GM23338 (cell line): ENCODE data around the gene MED12L. TPM values are rescaled to one million over a fixed set of nuclear protein-coding genes. Genes with fewer than 3 reads are reported as not detected.

ENCODE experiments used
- CREB1 ChIP-seq: fragments of 250-450 bp; sonication (Bioruptor Pico); IDR thresholded peaks from 2 replicates; pipeline ENCODE4 v1.5.0; 2020; ENCODE audit warnings: low read depth, mild to moderate bottlenecking, moderate library complexity
- EZH2phosphoT487 ChIP-seq: fragments of 200-600 bp; sonication (generic); IDR thresholded peaks from one replicate; pipeline ENCODE4 v1.8.1; 2018; ENCODE audit warnings: antibody characterized with exemption; ENCODE audit not compliant: unreplicated experiment
- JUNB ChIP-seq: IDR thresholded peaks from one replicate; pipeline ENCODE4 v1.6.1; 2016; ENCODE audit warnings: antibody characterized with exemption; ENCODE audit not compliant: unreplicated experiment
- NANOG ChIP-seq: IDR thresholded peaks from 2 replicates; pipeline ENCODE4 v1.6.1; 2016; ENCODE audit warnings: antibody characterized with exemption, borderline replicate concordance
- POLR2AphosphoS5 ChIP-seq: IDR thresholded peaks from 2 replicates; pipeline ENCODE4 v1.6.1; 2016; ENCODE audit warnings: antibody characterized with exemption, low read depth
- REST ChIP-seq: IDR thresholded peaks from one replicate; pipeline ENCODE4 v1.6.1; 2018; ENCODE audit warnings: antibody characterized with exemption; ENCODE audit not compliant: unreplicated experiment
- ZNF114 ChIP-seq: fragments of 250-450 bp; sonication (Bioruptor Pico); IDR thresholded peaks from 2 replicates; pipeline ENCODE4 v1.5.0; 2020; ENCODE audit warnings: mild to moderate bottlenecking, moderate library complexity
- ZNF331 ChIP-seq: fragments of 250-450 bp; sonication (Bioruptor Pico); IDR thresholded peaks from 2 replicates; pipeline ENCODE4 v1.5.0; 2020; ENCODE audit warnings: low read depth, mild to moderate bottlenecking, moderate library complexity
- polyA plus RNA-seq: library from polyadenylated mRNA; unstranded; fragments of >200 nt; fragmentation: Nextera tagmentation; extraction: Ambion mirVana; gene quantifications from 2 replicates; pipeline ENCODE4 v1.2.1, GENCODE V29; 2016
- total RNA-seq: library from RNA; depleted of rRNA; stranded (reverse); fragments of >200 nt; shearing (Covaris generic); gene quantifications from 2 replicates; pipeline ENCODE4 v1.2.3, GENCODE V29; 2014
- TF ChIP-seq, protein P1 (sequence below): fragments of 250-450 bp; sonication (Bioruptor Pico); IDR thresholded peaks from 2 replicates; pipeline ENCODE4 v1.5.0; 2020; ENCODE audit warnings: mild to moderate bottlenecking, moderate library complexity
- TF ChIP-seq, protein P2 (sequence below): IDR thresholded peaks from 2 replicates; pipeline ENCODE4 v1.6.1; 2016; ENCODE audit warnings: antibody characterized with exemption

MED12L gene
- total and polyA plus RNA-seq, 2 experiments from 2014 or later, result 5.7 to 25.0 TPM

DNA sequence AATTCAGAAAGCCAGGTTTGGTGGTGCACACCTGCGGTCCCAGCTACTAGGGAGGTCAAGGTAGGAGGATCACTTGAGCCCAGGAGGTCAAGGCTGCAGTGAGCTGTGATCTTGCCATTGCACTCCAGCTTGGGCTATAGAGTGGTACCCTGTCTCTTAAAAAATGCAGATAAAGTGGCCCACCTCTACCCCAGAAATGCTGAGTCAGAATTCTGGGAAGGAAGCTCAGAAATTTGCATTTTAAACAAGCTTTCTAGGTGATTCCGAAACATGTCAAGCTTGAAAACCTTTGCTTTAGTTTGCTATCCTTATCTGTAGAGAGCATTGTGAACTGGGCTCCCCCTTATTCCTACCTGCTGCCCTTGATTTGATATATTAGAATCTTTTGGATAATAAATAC, 7.7 kb downstream of the MED12L start (continued):
- TF ChIP-seq, protein P1, sequence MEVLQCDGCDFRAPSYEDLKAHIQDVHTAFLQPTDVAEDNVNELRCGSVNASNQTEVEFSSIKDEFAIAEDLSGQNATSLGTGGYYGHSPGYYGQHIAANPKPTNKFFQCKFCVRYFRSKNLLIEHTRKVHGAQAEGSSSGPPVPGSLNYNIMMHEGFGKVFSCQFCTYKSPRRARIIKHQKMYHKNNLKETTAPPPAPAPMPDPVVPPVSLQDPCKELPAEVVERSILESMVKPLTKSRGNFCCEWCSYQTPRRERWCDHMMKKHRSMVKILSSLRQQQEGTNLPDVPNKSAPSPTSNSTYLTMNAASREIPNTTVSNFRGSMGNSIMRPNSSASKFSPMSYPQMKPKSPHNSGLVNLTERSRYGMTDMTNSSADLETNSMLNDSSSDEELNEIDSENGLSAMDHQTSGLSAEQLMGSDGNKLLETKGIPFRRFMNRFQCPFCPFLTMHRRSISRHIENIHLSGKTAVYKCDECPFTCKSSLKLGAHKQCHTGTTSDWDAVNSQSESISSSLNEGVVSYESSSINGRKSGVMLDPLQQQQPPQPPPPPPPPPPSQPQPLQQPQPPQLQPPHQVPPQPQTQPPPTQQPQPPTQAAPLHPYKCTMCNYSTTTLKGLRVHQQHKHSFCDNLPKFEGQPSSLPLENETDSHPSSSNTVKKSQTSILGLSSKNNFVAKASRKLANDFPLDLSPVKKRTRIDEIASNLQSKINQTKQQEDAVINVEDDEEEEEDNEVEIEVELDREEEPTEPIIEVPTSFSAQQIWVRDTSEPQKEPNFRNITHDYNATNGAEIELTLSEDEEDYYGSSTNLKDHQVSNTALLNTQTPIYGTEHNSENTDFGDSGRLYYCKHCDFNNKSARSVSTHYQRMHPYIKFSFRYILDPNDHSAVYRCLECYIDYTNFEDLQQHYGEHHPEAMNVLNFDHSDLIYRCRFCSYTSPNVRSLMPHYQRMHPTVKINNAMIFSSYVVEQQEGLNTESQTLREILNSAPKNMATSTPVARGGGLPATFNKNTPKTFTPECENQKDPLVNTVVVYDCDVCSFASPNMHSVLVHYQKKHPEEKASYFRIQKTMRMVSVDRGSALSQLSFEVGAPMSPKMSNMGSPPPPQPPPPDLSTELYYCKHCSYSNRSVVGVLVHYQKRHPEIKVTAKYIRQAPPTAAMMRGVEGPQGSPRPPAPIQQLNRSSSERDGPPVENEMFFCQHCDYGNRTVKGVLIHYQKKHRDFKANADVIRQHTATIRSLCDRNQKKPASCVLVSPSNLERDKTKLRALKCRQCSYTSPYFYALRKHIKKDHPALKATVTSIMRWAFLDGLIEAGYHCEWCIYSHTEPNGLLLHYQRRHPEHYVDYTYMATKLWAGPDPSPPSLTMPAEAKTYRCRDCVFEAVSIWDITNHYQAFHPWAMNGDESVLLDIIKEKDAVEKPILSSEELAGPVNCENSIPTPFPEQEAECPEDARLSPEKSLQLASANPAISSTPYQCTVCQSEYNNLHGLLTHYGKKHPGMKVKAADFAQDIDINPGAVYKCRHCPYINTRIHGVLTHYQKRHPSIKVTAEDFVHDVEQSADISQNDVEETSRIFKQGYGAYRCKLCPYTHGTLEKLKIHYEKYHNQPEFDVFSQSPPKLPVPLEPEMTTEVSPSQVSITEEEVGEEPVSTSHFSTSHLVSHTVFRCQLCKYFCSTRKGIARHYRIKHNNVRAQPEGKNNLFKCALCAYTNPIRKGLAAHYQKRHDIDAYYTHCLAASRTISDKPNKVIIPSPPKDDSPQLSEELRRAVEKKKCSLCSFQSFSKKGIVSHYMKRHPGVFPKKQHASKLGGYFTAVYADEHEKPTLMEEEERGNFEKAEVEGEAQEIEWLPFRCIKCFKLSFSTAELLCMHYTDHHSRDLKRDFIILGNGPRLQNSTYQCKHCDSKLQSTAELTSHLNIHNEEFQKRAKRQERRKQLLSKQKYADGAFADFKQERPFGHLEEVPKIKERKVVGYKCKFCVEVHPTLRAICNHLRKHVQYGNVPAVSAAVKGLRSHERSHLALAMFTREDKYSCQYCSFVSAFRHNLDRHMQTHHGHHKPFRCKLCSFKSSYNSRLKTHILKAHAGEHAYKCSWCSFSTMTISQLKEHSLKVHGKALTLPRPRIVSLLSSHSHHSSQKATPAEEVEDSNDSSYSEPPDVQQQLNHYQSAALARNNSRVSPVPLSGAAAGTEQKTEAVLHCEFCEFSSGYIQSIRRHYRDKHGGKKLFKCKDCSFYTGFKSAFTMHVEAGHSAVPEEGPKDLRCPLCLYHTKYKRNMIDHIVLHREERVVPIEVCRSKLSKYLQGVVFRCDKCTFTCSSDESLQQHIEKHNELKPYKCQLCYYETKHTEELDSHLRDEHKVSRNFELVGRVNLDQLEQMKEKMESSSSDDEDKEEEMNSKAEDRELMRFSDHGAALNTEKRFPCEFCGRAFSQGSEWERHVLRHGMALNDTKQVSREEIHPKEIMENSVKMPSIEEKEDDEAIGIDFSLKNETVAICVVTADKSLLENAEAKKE, result no peak
- TF ChIP-seq ZNF331 (no peak), ZNF114 (CRISPR knock-in tag) (no peak), REST (no peak), EZH2phosphoT487 (no peak), NANOG (no peak), CREB1 (no peak), POLR2AphosphoS5 (no peak), JUNB (no peak)
- TF ChIP-seq, protein P2, sequence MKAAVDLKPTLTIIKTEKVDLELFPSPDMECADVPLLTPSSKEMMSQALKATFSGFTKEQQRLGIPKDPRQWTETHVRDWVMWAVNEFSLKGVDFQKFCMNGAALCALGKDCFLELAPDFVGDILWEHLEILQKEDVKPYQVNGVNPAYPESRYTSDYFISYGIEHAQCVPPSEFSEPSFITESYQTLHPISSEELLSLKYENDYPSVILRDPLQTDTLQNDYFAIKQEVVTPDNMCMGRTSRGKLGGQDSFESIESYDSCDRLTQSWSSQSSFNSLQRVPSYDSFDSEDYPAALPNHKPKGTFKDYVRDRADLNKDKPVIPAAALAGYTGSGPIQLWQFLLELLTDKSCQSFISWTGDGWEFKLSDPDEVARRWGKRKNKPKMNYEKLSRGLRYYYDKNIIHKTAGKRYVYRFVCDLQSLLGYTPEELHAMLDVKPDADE, result no peak
